Neural cell (in vitro differentiated cells): ENCODE results near the gene TAAR9. TPM values are rescaled to one million over a fixed set of nuclear protein-coding genes. Genes with fewer than 3 reads are reported as not detected.

Experiments used
- H2AFZ ChIP-seq: fragments of 200-600, 300-800 bp; sonication (generic), shearing (Covaris generic); 2 replicates; pipeline ENCODE4 v1.6.0; 2014; ENCODE audit warnings: low read depth, mild to moderate bottlenecking, antibody characterized with exemption, low read length, moderate library complexity
- H3F3A ChIP-seq: fragments of 200-600 bp; shearing (Covaris generic); 2 replicates; pipeline ENCODE4 v1.6.1; 2016; ENCODE audit warnings: mild to moderate bottlenecking, moderate library complexity, mixed read lengths, antibody characterized with exemption, low read length; ENCODE audit not compliant: insufficient read depth, poor library complexity, severe bottlenecking
- H3K27ac ChIP-seq: fragments of 200-600, 300-800 bp; sonication (generic), shearing (Covaris generic); 2 replicates; pipeline ENCODE4 v1.5.1; 2014; ENCODE audit warnings: mild to moderate bottlenecking, low read length, moderate library complexity
- H3K27me3 ChIP-seq: fragments of 300-800, 200-600 bp; sonication (generic), shearing (Covaris generic); 2 replicates; pipeline ENCODE4 v1.6.0; 2014; ENCODE audit warnings: mild to moderate bottlenecking, low read depth, low read length, moderate library complexity; ENCODE audit not compliant: insufficient read depth
- H3K36me3 ChIP-seq: fragments of 300-800, 200-600 bp; sonication (generic), shearing (Covaris generic); 2 replicates; pipeline ENCODE4 v1.5.1; 2014; ENCODE audit warnings: mild to moderate bottlenecking, antibody characterized with exemption, low read length, moderate library complexity; ENCODE audit not compliant: insufficient read depth
- H3K4me2 ChIP-seq: fragments of 300-800, 200-600 bp; sonication (generic), shearing (Covaris generic); 2 replicates; pipeline ENCODE4 v1.6.0; 2014; ENCODE audit warnings: mild to moderate bottlenecking, low read length
- H3K4me3 ChIP-seq: fragments of 300-800, 200-600 bp; sonication (generic), shearing (Covaris generic); 2 replicates; pipeline ENCODE4 v1.5.1; 2014; ENCODE audit warnings: mild to moderate bottlenecking, low read length, moderate library complexity
- H3K79me2 ChIP-seq: fragments of 200-600 bp; shearing (Covaris generic); replicated peaks from 2 replicates; pipeline ENCODE4 v1.6.0; 2014; ENCODE audit warnings: mild to moderate bottlenecking, low read length, moderate library complexity; ENCODE audit not compliant: insufficient read depth
- H3K9ac ChIP-seq: fragments of 300-800, 200-600 bp; sonication (generic), shearing (Covaris generic); 2 replicates; pipeline ENCODE4 v1.6.1; 2016; ENCODE audit warnings: mild to moderate bottlenecking, low read length, mixed read lengths
- H3K9me2 ChIP-seq: fragments of 200-600 bp; shearing (Covaris generic); 2 replicates; pipeline ENCODE4 v1.6.1; 2016; ENCODE audit warnings: mild to moderate bottlenecking, low read length, mixed read lengths; ENCODE audit not compliant: insufficient read depth
- H3K9me3 ChIP-seq: fragments of 200-600, 300-800 bp; sonication (generic), shearing (Covaris generic); 2 replicates; pipeline ENCODE4 v1.6.1; 2016; ENCODE audit warnings: mild to moderate bottlenecking, mixed run types, low read length, moderate library complexity, mixed read lengths
- H4K20me1 ChIP-seq: fragments of 200-600 bp; shearing (Covaris generic); 2 replicates; pipeline ENCODE4 v1.6.1; 2016; ENCODE audit warnings: mild to moderate bottlenecking, mixed run types; ENCODE audit not compliant: insufficient read depth
- CTCF ChIP-seq: fragments of 450-650 bp; IDR thresholded peaks from 2 replicates; pipeline ENCODE4 v1.5.1; 2014; ENCODE audit warnings: antibody characterized with exemption, mild to moderate bottlenecking, moderate library complexity; ENCODE audit not compliant: poor library complexity, severe bottlenecking
- EP300 ChIP-seq: fragments of 450-650 bp; conservative IDR thresholded peaks from 2 replicates; pipeline ENCODE4 v1.6.1; 2014; ENCODE audit warnings: antibody characterized with exemption, mild to moderate bottlenecking, moderate library complexity; ENCODE audit not compliant: poor library complexity, severe bottlenecking
- EZH2 ChIP-seq: fragments of 200-600, 300-800 bp; shearing (Covaris generic), sonication (generic); IDR thresholded peaks from 2 replicates; pipeline ENCODE4 v1.6.1; 2014; ENCODE audit warnings: antibody characterized with exemption, low read length, borderline replicate concordance, mild to moderate bottlenecking; ENCODE audit not compliant: insufficient read depth, poor library complexity, severe bottlenecking
- MXI1 ChIP-seq: fragments of 450-650 bp; conservative IDR thresholded peaks from 2 replicates; pipeline ENCODE4 v1.6.1; 2014; ENCODE audit warnings: antibody characterized with exemption, mild to moderate bottlenecking; ENCODE audit not compliant: poor library complexity, severe bottlenecking
- POLR2AphosphoS5 ChIP-seq: IDR thresholded peaks from 2 replicates; pipeline ENCODE4 v1.6.1; 2012
- RAD21 ChIP-seq: fragments of 450-650 bp; conservative IDR thresholded peaks from 2 replicates; pipeline ENCODE4 v1.6.1; 2014; ENCODE audit warnings: antibody characterized with exemption, mild to moderate bottlenecking, moderate library complexity
- REST ChIP-seq: IDR thresholded peaks from 2 replicates; pipeline ENCODE4 v1.6.1; 2012; ENCODE audit warnings: borderline replicate concordance
- SMC3 ChIP-seq: fragments of 450-650 bp; conservative IDR thresholded peaks from 2 replicates; pipeline ENCODE4 v1.6.1; 2014; ENCODE audit warnings: antibody characterized with exemption, mild to moderate bottlenecking, moderate library complexity; ENCODE audit not compliant: poor library complexity
- TAF1 ChIP-seq: IDR thresholded peaks from 2 replicates; pipeline ENCODE4 v1.6.1; 2012; ENCODE audit warnings: low read depth
- polyA plus RNA-seq: library from polyadenylated mRNA; depleted of rRNA; stranded (reverse); fragments of >200 nt; gene quantifications from 2 replicates; pipeline ENCODE4 v1.2.3, GENCODE V29; 2014

The TAAR9 gene
- polyA plus RNA-seq, 1 donor from 2014 or later: not detected

DNA sequence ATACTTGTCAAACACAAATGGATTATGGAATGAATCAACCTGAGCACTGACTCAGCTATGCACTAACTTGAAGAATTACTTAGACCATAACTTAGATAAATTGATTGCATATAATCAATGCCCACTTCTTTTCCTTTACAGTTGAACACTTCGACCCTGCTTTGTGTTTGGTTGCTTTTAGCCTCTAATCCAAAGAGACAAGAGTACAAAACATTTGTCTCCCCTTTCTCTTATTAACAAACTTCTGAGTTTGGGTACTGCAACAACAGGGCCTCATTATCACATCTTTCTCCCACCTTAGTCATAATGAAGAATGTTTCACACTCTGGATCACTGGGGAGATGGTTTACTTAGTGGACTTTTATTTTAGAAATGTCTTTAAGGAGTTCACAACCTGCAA is 29.5 kb downstream of the TAAR9 start:
- Histone ChIP-seq H3K9me3 (no peaks in the 10 kb centered on the region), H3K4me3 (no peak overlapping the region), H3K27me3 (no peaks in the 10 kb centered on the region), H3K4me2 (no peak overlapping the region), H2AFZ (no peak overlapping the region), H3K27ac (no peak overlapping the region), H3K79me2 (no peaks in the 10 kb centered on the region), H3F3A (no peaks in the 10 kb centered on the region), H3K9me2 (no peaks in the 10 kb centered on the region), H4K20me1 (no peaks in the 10 kb centered on the region), H3K36me3 (no peaks in the 10 kb centered on the region), H3K9ac (no peak overlapping the region)
- TF ChIP-seq EP300 (no peak), EZH2 (no peak), REST (no peak), CTCF (no peak), POLR2AphosphoS5 (no peak), SMC3 (no peak), MXI1 (no peak), RAD21 (no peak), TAF1 (no peak)

DNA sequence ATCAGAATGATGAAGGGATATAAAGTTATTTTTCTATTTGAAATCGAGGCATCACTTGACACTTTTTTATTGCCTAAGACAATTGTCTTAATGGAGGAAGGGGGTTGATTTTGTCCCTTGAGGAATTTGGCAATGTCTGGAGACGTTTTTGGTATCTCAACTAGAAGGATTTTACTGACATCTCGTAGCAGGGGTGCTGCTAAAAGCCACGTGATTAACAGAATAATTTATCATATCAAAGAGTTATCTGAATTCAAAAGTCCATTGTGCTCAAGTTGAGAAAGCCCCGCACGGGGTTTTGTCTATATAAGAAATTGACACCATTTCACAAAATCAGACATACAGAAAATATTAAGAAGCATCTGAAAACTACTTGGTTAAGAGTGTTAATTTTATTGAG is 30.5 kb downstream of the TAAR9 start:
- no peaks in the 10 kb centered on the region for H3K79me2 ChIP-seq
- no peaks in the 10 kb centered on the region for H3F3A ChIP-seq
- H3K9ac ChIP-seq: no peak overlapping the region
- no peak overlapping the region for H3K4me3 ChIP-seq
- no peak overlapping the region for H3K27ac ChIP-seq
- H3K4me2 ChIP-seq: no peak overlapping the region
- no peaks in the 10 kb centered on the region for H3K27me3 ChIP-seq
- no peaks in the 10 kb centered on the region for H3K9me2 ChIP-seq
- no peaks in the 10 kb centered on the region for H3K36me3 ChIP-seq
- TF ChIP-seq EZH2 (no peak), RAD21 (no peak), TAF1 (no peak), POLR2AphosphoS5 (no peak), CTCF (no peak), EP300 (no peak), REST (no peak), SMC3 (no peak), MXI1 (no peak)
- H2AFZ ChIP-seq: no peak overlapping the region
- no peaks in the 10 kb centered on the region for H4K20me1 ChIP-seq
- H3K9me3 ChIP-seq: no peaks in the 10 kb centered on the region
